ENCODE data around the gene SPEF2. TPM values are rescaled to one million over a fixed set of nuclear protein-coding genes. Genes with fewer than 3 reads are reported as not detected.

The SPEF2 gene
- total and polyA plus RNA-seq, 2 experiments from 2014 or later: 0.17 to 0.21 TPM

DNA sequence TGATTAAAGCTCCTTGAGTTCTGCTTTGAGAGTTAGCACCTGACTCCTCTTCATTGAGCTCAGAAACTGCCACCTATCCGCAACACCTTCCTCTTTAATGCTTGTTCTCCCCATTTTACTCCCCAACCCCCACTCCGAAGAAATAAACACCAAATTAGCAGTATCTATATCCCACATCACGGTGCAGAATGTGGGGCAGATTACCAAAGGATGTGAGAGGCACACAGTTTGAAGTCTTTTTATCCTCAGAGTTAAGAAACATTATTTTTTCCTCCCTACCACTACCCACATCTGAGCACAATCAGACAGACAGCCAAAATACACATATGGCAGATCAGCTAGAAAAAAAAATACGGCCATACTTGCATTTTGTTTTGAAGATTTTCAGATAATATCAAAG is 212.9 kb downstream of the SPEF2 start (continued):
- TF ChIP-seq EZH2phosphoT487 (IDR thresholded peaks at IDR 0.05; ENCODE audit: unreplicated experiment): no peak
- TF ChIP-seq POLR2AphosphoS5 (IDR thresholded peaks at IDR 0.05; ENCODE audit: low read depth): no peak

DNA sequence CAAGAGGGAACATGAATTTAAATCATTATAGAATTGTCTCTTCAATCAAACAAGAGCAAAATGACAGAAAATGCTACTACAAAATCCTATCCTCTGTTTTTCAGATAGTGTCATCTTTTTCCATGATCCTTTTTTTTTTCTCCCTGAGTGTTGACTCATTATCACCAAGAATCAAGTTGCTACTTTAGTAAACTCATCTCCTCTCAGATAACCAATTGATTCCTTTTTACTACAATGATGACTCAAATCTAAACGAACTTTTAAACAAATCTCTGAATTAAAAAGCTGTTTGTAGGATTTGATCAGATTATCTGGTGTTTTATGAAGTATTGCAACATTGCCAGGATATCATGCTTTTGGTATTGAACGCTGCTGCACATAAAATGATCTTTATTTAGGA is 215.1 kb downstream of the SPEF2 start:
- Histone ChIP-seq H2AFZ (no peak overlapping the region), H3K27me3 (ENCODE audit: insufficient read depth) (no peaks in the 10 kb centered on the region), H3K79me2 (replicated peaks; ENCODE audit: insufficient read depth) (no peaks in the 10 kb centered on the region), H3K4me1 (ENCODE audit: insufficient read depth) (no peaks in the 10 kb centered on the region), H3K4me2 (no peak overlapping the region), H4K20me1 (replicated peaks; ENCODE audit: insufficient read depth) (no peaks in the 10 kb centered on the region), H3K36me3 (ENCODE audit: insufficient read depth) (no peaks in the 10 kb centered on the region), H3K9me2 (ENCODE audit: insufficient read depth) (no peaks in the 10 kb centered on the region), H3F3A (replicated peaks; ENCODE audit: low read depth) (no peaks in the 10 kb centered on the region), H3K4me3 (no peak overlapping the region), H3K27ac (ENCODE audit: low read depth) (no peak overlapping the region)
- Mint-ChIP-seq H3K4me3 (no peak overlapping the region), H3K27ac (no peak overlapping the region), H3K9me3 (no peaks in the 10 kb centered on the region), H3K4me1 (no peaks in the 10 kb centered on the region), H3K27me3 (ENCODE audit: insufficient read depth, low read depth, poor library complexity) (peaks cover 1% of the 10 kb centered on the region), H3K36me3 (ENCODE audit: low read depth) (no peaks in the 10 kb centered on the region)
- TF ChIP-seq EZH2phosphoT487 (IDR thresholded peaks at IDR 0.05; ENCODE audit: unreplicated experiment) (no peak), JUNB (IDR thresholded peaks at IDR 0.05; ENCODE audit: unreplicated experiment) (no peak)
- TF ChIP-seq, protein P1, sequence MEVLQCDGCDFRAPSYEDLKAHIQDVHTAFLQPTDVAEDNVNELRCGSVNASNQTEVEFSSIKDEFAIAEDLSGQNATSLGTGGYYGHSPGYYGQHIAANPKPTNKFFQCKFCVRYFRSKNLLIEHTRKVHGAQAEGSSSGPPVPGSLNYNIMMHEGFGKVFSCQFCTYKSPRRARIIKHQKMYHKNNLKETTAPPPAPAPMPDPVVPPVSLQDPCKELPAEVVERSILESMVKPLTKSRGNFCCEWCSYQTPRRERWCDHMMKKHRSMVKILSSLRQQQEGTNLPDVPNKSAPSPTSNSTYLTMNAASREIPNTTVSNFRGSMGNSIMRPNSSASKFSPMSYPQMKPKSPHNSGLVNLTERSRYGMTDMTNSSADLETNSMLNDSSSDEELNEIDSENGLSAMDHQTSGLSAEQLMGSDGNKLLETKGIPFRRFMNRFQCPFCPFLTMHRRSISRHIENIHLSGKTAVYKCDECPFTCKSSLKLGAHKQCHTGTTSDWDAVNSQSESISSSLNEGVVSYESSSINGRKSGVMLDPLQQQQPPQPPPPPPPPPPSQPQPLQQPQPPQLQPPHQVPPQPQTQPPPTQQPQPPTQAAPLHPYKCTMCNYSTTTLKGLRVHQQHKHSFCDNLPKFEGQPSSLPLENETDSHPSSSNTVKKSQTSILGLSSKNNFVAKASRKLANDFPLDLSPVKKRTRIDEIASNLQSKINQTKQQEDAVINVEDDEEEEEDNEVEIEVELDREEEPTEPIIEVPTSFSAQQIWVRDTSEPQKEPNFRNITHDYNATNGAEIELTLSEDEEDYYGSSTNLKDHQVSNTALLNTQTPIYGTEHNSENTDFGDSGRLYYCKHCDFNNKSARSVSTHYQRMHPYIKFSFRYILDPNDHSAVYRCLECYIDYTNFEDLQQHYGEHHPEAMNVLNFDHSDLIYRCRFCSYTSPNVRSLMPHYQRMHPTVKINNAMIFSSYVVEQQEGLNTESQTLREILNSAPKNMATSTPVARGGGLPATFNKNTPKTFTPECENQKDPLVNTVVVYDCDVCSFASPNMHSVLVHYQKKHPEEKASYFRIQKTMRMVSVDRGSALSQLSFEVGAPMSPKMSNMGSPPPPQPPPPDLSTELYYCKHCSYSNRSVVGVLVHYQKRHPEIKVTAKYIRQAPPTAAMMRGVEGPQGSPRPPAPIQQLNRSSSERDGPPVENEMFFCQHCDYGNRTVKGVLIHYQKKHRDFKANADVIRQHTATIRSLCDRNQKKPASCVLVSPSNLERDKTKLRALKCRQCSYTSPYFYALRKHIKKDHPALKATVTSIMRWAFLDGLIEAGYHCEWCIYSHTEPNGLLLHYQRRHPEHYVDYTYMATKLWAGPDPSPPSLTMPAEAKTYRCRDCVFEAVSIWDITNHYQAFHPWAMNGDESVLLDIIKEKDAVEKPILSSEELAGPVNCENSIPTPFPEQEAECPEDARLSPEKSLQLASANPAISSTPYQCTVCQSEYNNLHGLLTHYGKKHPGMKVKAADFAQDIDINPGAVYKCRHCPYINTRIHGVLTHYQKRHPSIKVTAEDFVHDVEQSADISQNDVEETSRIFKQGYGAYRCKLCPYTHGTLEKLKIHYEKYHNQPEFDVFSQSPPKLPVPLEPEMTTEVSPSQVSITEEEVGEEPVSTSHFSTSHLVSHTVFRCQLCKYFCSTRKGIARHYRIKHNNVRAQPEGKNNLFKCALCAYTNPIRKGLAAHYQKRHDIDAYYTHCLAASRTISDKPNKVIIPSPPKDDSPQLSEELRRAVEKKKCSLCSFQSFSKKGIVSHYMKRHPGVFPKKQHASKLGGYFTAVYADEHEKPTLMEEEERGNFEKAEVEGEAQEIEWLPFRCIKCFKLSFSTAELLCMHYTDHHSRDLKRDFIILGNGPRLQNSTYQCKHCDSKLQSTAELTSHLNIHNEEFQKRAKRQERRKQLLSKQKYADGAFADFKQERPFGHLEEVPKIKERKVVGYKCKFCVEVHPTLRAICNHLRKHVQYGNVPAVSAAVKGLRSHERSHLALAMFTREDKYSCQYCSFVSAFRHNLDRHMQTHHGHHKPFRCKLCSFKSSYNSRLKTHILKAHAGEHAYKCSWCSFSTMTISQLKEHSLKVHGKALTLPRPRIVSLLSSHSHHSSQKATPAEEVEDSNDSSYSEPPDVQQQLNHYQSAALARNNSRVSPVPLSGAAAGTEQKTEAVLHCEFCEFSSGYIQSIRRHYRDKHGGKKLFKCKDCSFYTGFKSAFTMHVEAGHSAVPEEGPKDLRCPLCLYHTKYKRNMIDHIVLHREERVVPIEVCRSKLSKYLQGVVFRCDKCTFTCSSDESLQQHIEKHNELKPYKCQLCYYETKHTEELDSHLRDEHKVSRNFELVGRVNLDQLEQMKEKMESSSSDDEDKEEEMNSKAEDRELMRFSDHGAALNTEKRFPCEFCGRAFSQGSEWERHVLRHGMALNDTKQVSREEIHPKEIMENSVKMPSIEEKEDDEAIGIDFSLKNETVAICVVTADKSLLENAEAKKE (CRISPR knock-in tag; IDR thresholded peaks at IDR 0.05): no peak
- TF ChIP-seq, protein P2, sequence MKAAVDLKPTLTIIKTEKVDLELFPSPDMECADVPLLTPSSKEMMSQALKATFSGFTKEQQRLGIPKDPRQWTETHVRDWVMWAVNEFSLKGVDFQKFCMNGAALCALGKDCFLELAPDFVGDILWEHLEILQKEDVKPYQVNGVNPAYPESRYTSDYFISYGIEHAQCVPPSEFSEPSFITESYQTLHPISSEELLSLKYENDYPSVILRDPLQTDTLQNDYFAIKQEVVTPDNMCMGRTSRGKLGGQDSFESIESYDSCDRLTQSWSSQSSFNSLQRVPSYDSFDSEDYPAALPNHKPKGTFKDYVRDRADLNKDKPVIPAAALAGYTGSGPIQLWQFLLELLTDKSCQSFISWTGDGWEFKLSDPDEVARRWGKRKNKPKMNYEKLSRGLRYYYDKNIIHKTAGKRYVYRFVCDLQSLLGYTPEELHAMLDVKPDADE (IDR thresholded peaks at IDR 0.05): no peak
- DNase-seq (ENCODE audit: low spot score) (no peak), ATAC-seq (no peak)
